ENCODE measurements around the gene IL17D. TPM values are rescaled to one million over a fixed set of nuclear protein-coding genes. Genes with fewer than 3 reads are reported as not detected.
"Not testable (repeated sequence)": the region's sequence is repeated elsewhere in the genome, so short reads cannot be mapped to it uniquely, and the experiment has no call there.

IL17D gene
- total and polyA plus RNA-seq, 4 donors = 0.65 to 1.5 (median 0.97) TPM

GRCh38 chr13:20729633-20730585, 26.4 kb downstream of the IL17D start:
- Histone ChIP-seq H3K27ac (ENCODE audit: low read depth in 1 of 2, low read length in 1 of 2) (no peak overlapping the region), H3K9ac (ENCODE audit: insufficient read depth in 1 of 2, low read length in 2 of 2) (no peak overlapping the region), H3K4me1 (ENCODE audit: control insufficient read depth in 5 of 5, insufficient read depth in 5 of 5, low read length in 5 of 5) (no peaks in the 10 kb centered on the region), H3K4me3 (no peak overlapping the region), H3K27me3 (ENCODE audit: control insufficient read depth in 3 of 3, insufficient read depth in 3 of 3, low read length in 2 of 3) (no peaks in the 10 kb centered on the region), H3K9me3 (ENCODE audit: control insufficient read depth in 4 of 4, insufficient read depth in 3 of 4, low read length in 3 of 4) (no peaks in the 10 kb centered on the region), H3K36me3 (ENCODE audit: control insufficient read depth in 4 of 4, insufficient read depth in 4 of 4, low read length in 4 of 4) (peaks cover 0 to 3% (median 1%) of the 10 kb centered on the region in 4 donors)
- ATAC-seq (ENCODE audit: insufficient read depth, low FRiP score) = no peak
- TF ChIP-seq CTCF (IDR thresholded peaks at IDR 0.05; ENCODE audit: control extremely low read depth, extremely low read depth) = no peak
- no peak for DNase-seq
- 95 to 98% methylated on average over 33 of the region's 33 CpGs for WGBS, 2 donors

GRCh38 chr13:20738616-20739015, 35.1 kb downstream of the IL17D start:
- Histone ChIP-seq H3K9ac (ENCODE audit: insufficient read depth in 1 of 2, low read length in 2 of 2) (no peak overlapping the region), H3K27me3 (ENCODE audit: control insufficient read depth in 3 of 3, insufficient read depth in 3 of 3, low read length in 2 of 3) (no peaks in the 10 kb centered on the region), H3K9me3 (ENCODE audit: control insufficient read depth in 4 of 4, insufficient read depth in 3 of 4, low read length in 3 of 4) (peaks cover 0 to 8% (median 0%) of the 10 kb centered on the region in 4 donors), H3K4me1 (ENCODE audit: control insufficient read depth in 5 of 5, insufficient read depth in 5 of 5, low read length in 5 of 5) (no peaks in the 10 kb centered on the region), H3K36me3 (ENCODE audit: control insufficient read depth in 4 of 4, insufficient read depth in 4 of 4, low read length in 4 of 4) (peaks cover 0 to 2% (median 0%) of the 10 kb centered on the region in 4 donors), H3K27ac (ENCODE audit: low read depth in 1 of 2, low read length in 1 of 2) (no peak overlapping the region), H3K4me3 (no peak overlapping the region)
- ATAC-seq (ENCODE audit: insufficient read depth, low FRiP score) (no peak), DNase-seq (no peak)
- 93% methylated on average over 6 of the region's 6 CpGs for WGBS, 2 donors
- no peak for TF ChIP-seq CTCF (IDR thresholded peaks at IDR 0.05; ENCODE audit: control extremely low read depth, extremely low read depth)

DNA sequence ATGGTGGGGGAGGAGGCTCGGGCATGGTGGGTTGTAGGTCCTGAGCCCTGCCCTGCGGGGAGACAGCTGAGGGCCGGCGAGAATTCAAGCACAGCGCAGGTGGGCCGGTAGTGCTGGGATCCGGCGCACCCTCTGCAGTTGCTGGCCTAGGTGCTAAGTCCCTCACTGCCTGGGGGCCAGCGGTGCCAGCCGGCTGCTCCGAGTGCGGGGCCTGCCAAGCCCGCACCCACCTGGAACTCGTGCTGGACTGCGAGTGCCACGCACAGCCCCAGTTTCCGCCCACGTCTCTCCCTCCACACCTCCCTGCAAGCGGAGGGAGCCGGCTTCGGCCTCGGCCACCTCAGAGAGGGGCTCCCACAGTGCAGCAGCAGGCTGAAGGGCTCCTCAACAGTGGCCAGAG, 36.5 kb downstream of the IL17D start:
- Histone ChIP-seq H3K9ac (ENCODE audit: insufficient read depth in 1 of 2, low read length in 2 of 2) (no peak overlapping the region), H3K4me3 (no peak overlapping the region), H3K36me3 (ENCODE audit: control insufficient read depth in 4 of 4, insufficient read depth in 4 of 4, low read length in 4 of 4) (peaks cover 0 to 2% (median 0%) of the 10 kb centered on the region in 4 donors), H3K4me1 (ENCODE audit: control insufficient read depth in 5 of 5, insufficient read depth in 5 of 5, low read length in 5 of 5) (no peaks in the 10 kb centered on the region), H3K27me3 (ENCODE audit: control insufficient read depth in 3 of 3, insufficient read depth in 3 of 3, low read length in 2 of 3) (no peaks in the 10 kb centered on the region), H3K27ac (ENCODE audit: low read depth in 1 of 2, low read length in 1 of 2) (no peak overlapping the region), H3K9me3 (ENCODE audit: control insufficient read depth in 4 of 4, insufficient read depth in 3 of 4, low read length in 3 of 4) (peaks cover 0 to 8% (median 0%) of the 10 kb centered on the region in 4 donors)
- ATAC-seq (ENCODE audit: insufficient read depth, low FRiP score) (no peak), DNase-seq (no peak)
- TF ChIP-seq CTCF (IDR thresholded peaks at IDR 0.05; ENCODE audit: control extremely low read depth, extremely low read depth) = no peak
- 97 to 98% methylated on average over 22 of the region's 22 CpGs for WGBS, 2 donors

DNA sequence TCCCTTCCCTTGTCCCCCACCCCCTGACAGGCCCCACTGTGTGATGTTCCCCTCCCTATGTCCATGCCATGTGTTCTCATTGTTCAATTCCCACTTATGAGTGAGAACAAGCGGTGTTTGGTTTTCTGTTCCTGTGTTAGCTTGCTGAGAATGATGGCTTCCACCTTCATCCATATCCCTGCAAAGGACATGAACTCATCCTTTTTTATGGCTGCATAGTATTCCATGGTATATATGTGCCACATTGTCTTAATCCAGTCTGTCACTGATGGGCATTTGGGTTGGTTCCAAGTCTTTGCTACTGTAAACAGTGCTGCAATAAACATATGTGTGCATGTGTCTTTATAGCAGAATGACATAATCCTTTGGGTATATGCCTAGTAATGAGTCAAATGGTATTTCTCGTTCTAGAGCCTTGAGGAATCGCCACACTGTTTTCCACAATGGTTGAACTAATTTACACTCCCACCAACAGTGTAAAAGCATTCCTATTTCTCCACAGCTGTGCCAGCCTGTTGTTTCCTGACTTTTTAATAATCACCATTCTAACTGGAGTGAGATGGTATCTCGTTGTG, 40.4 kb downstream of the IL17D start:
- H3K27me3 ChIP-seq (ENCODE audit: control insufficient read depth in 3 of 3, insufficient read depth in 3 of 3, low read length in 2 of 3); H3K4me3 ChIP-seq; H3K9ac ChIP-seq (ENCODE audit: insufficient read depth in 1 of 2, low read length in 2 of 2); ATAC-seq (ENCODE audit: insufficient read depth, low FRiP score); H3K36me3 ChIP-seq (ENCODE audit: control insufficient read depth in 4 of 4, insufficient read depth in 4 of 4, low read length in 4 of 4); H3K27ac ChIP-seq (ENCODE audit: low read depth in 1 of 2, low read length in 1 of 2); H3K4me1 ChIP-seq (ENCODE audit: control insufficient read depth in 5 of 5, insufficient read depth in 5 of 5, low read length in 5 of 5); H3K9me3 ChIP-seq (ENCODE audit: control insufficient read depth in 4 of 4, insufficient read depth in 3 of 4, low read length in 3 of 4); DNase-seq: not testable (repeated sequence)
- WGBS, 2 donors = 97 to 99% methylated on average over 4 of the region's 4 CpGs
